Sigmoid colon (tissue), 4 donors: ENCODE results near the gene BNIP3.

Experiments
- CTCF ChIP-seq, 4 experiments: fragments of 450-650 bp in 3 of 4; fragments of 200-600 bp in 1 of 4; IDR thresholded peaks; one replicate each; pipeline ENCODE4 v1.5.1; 2016 to 2019; ENCODE audit warnings: antibody characterized with exemption in 4 of 4, mild to moderate bottlenecking in 3 of 4, moderate library complexity in 2 of 4
- EP300 ChIP-seq, 4 donors: sonication (generic); formaldehyde crosslinking; IDR thresholded peaks; one replicate each; pipeline ENCODE4 v1.6.1; 2017; ENCODE audit warnings: antibody characterized with exemption in 4 of 4
- POLR2A ChIP-seq, 2 donors: fragments of 450-650 bp; IDR thresholded peaks; one replicate each; pipeline ENCODE4 v1.6.1; 2016; ENCODE audit warnings: antibody characterized with exemption in 2 of 2, mild to moderate bottlenecking in 2 of 2, moderate library complexity in 2 of 2
- POLR2AphosphoS5 ChIP-seq, 4 donors: sonication (generic); formaldehyde crosslinking; IDR thresholded peaks; one replicate each; pipeline ENCODE4 v1.6.1; 2017; ENCODE audit warnings: antibody characterized with exemption in 4 of 4

GRCh38 chr10:131947631-131948347 is 33.9 kb downstream of the BNIP3 start:
- TF ChIP-seq CTCF (IDR thresholded peaks at IDR 0.05): no peak
- TF ChIP-seq POLR2AphosphoS5 (IDR thresholded peaks at IDR 0.05): no peak
- TF ChIP-seq POLR2A (IDR thresholded peaks at IDR 0.05): no peak
- TF ChIP-seq EP300 (IDR thresholded peaks at IDR 0.05): no peak
